Endothelial cell of umbilical vein (primary cell): ENCODE results near the gene OR1N2. TPM values are rescaled to one million over a fixed set of nuclear protein-coding genes. Genes with fewer than 3 reads are reported as not detected.
"Not testable (repeated sequence)": the region's sequence is repeated elsewhere in the genome, so short reads cannot be mapped to it uniquely, and the experiment has no call there.

Experiments used
- BruUV-seq: library from RNA; stranded (reverse); fragments of 400-500 nt; replicated peaks from 2 replicates; lab custom pipeline; 2021; lab: Mats Ljungman, UMichigan
- CTCF ChIA-PET: fragments of 300-600, 350-600 bp; sonication (Branson Sonifier 250); formaldehyde crosslinking; loops from one replicate; lab custom pipeline; 2021; ENCODE audit warnings: antibody characterized with exemption, inconsistent platforms; lab: Charles Lee
- POLR2A ChIA-PET: fragments of 300-600, 350-600 bp; sonication (Branson Sonifier 250); formaldehyde crosslinking; loops from one replicate; lab custom pipeline; 2021; ENCODE audit warnings: antibody characterized with exemption, inconsistent platforms; lab: Charles Lee
- DNase-seq: peaks from one replicate; pipeline ENCODE4 v3.0.0-alpha.2; 2011; ENCODE audit warnings: low read depth, low spot score
- FAIRE-seq: peaks from 2 replicates; lab custom pipeline; 2011; peaks lifted over from hg19 to GRCh38; lab: Jason Lieb, UNC
- H2AFZ ChIP-seq: 2 replicates; pipeline ENCODE4 v1.6.0; 2012; ENCODE audit warnings: low read depth, low read length, control low read depth, inconsistent platforms
- H3K27ac ChIP-seq: 2 replicates; pipeline ENCODE4 v1.5.1; 2011; ENCODE audit warnings: low read depth, mild to moderate bottlenecking, control low read depth, low read length, moderate library complexity; ENCODE audit not compliant: insufficient read depth
- H3K27me3 ChIP-seq, 2 experiments: 2 replicates each; pipeline versions ENCODE4 v1.6.0 to v1.6.1; 2011; ENCODE audit warnings: low read length in 2 of 2, mixed read lengths in 1 of 2; ENCODE audit not compliant: control insufficient read depth in 2 of 2, insufficient read depth in 2 of 2
- H3K36me3 ChIP-seq, 2 experiments: 2 replicates in 1 of 2; 3 replicates in 1 of 2; pipeline ENCODE4 v1.5.1; 2011; ENCODE audit warnings: low read length in 2 of 2, mild to moderate bottlenecking in 1 of 2, moderate library complexity in 1 of 2; ENCODE audit not compliant: control insufficient read depth in 2 of 2, insufficient read depth in 2 of 2; ENCODE audit errors: extremely low read depth in 1 of 2
- H3K4me1 ChIP-seq: 3 replicates; pipeline ENCODE4 v1.5.1; 2011; ENCODE audit warnings: mild to moderate bottlenecking, low read length; ENCODE audit not compliant: control insufficient read depth, insufficient read depth; ENCODE audit errors: extremely low read depth
- H3K4me2 ChIP-seq: 2 replicates; pipeline ENCODE4 v1.6.1; 2011; ENCODE audit warnings: low read length, control low read depth, mixed read lengths; ENCODE audit not compliant: insufficient read depth
- H3K4me3 ChIP-seq, 3 experiments: fragments of 200-600 bp in 1 of 3; sonication (generic), shearing (Covaris generic) in 1 of 3; replicated peaks in 1 of 3; 2 replicates each; pipeline ENCODE4 v1.5.1; 2011 to 2016; ENCODE audit warnings: control low read depth in 3 of 3, low read length in 3 of 3, mild to moderate bottlenecking in 2 of 3, inconsistent platforms in 1 of 3, low read depth in 1 of 3, moderate library complexity in 1 of 3; ENCODE audit not compliant: insufficient read depth in 1 of 3
- H3K79me2 ChIP-seq: 2 replicates; pipeline ENCODE4 v1.6.0; 2012; ENCODE audit warnings: low read length, inconsistent platforms; ENCODE audit not compliant: control insufficient read depth, insufficient read depth
- H3K9ac ChIP-seq: replicated peaks from 2 replicates; pipeline ENCODE3; 2011; ENCODE audit warnings: low read length, control low read depth; ENCODE audit not compliant: insufficient read depth; ENCODE audit errors: extremely low read depth
- H3K9me1 ChIP-seq: replicated peaks from 3 replicates; pipeline ENCODE4 v1.6.0; 2011; ENCODE audit warnings: mild to moderate bottlenecking, low read length; ENCODE audit not compliant: control insufficient read depth, insufficient read depth; ENCODE audit errors: extremely low read depth
- H3K9me3 ChIP-seq: replicated peaks from 2 replicates; pipeline ENCODE4 v1.5.1; 2012; ENCODE audit warnings: low read length, inconsistent platforms; ENCODE audit not compliant: control insufficient read depth, insufficient read depth
- H4K20me1 ChIP-seq: replicated peaks from 2 replicates; pipeline ENCODE3; 2011; ENCODE audit warnings: mild to moderate bottlenecking, low read length; ENCODE audit not compliant: control insufficient read depth, insufficient read depth; ENCODE audit errors: extremely low read depth
- CTCF ChIP-seq, 2 donors: IDR thresholded peaks; 1 replicate in 1 of 2; 2 replicates in 1 of 2; pipeline ENCODE4 v1.5.1; 2011; ENCODE audit warnings: low read length in 2 of 2, mild to moderate bottlenecking in 2 of 2, moderate library complexity in 2 of 2, control low read depth in 1 of 2, inconsistent platforms in 1 of 2, low read depth in 1 of 2; ENCODE audit not compliant: insufficient read depth in 1 of 2; ENCODE audit errors: extremely low read depth in 1 of 2
- EZH2 ChIP-seq: IDR thresholded peaks from 2 replicates; pipeline ENCODE4 v1.6.1; 2012; ENCODE audit warnings: borderline replicate concordance, low read depth, mild to moderate bottlenecking, moderate library complexity, low read length, inconsistent platforms; ENCODE audit not compliant: severe bottlenecking
- FOS ChIP-seq: IDR thresholded peaks from 2 replicates; pipeline ENCODE4 v1.6.1; 2011; ENCODE audit warnings: mild to moderate bottlenecking, low read length, moderate library complexity, borderline replicate concordance; ENCODE audit not compliant: insufficient read depth
- GATA2 ChIP-seq: IDR thresholded peaks from 2 replicates; pipeline ENCODE4 v1.7.0; 2011; ENCODE audit warnings: low read depth, mild to moderate bottlenecking, moderate library complexity, mixed read lengths, low read length; ENCODE audit not compliant: insufficient read length, insufficient read depth
- JUN ChIP-seq: IDR thresholded peaks from 2 replicates; pipeline ENCODE4 v1.6.1; 2011; ENCODE audit warnings: borderline replicate concordance, low read depth; ENCODE audit not compliant: insufficient read length, insufficient read depth
- MYC ChIP-seq: IDR thresholded peaks from one replicate; pipeline ENCODE4 v1.6.1; 2011; ENCODE audit warnings: mild to moderate bottlenecking, low read depth, low read length
- POLR2A ChIP-seq: IDR thresholded peaks from 2 replicates; pipeline ENCODE4 v1.6.1; 2012; ENCODE audit warnings: low read depth, mild to moderate bottlenecking, control low read depth, low read length
- POLR2AphosphoS5 ChIP-seq: IDR thresholded peaks from 2 replicates; pipeline ENCODE4 v1.6.1; 2012; ENCODE audit warnings: low read depth, mild to moderate bottlenecking, control low read depth, low read length, moderate library complexity; ENCODE audit not compliant: insufficient read depth
- dilution Hi-C: fragments of 300-500 bp; cut with MboI; formaldehyde crosslinking; loops from one replicate; pipeline ENCODE4 v1.15.0; 2019; ENCODE audit warnings: low sequenced_read_pairs; ENCODE audit not compliant: extremely low pct_ligation_motif_present
- intact Hi-C: fragments of 100-400 bp; cut with micrococcal nuclease; formaldehyde crosslinking; loops from one replicate; pipeline ENCODE4 v1.10.0; 2022
- polyA plus RNA-seq, 4 experiments: library from polyadenylated mRNA; depleted of rRNA in 3 of 4; stranded (reverse) in 3 of 4; unstranded in 1 of 4; fragments of >200 nt; gene quantifications; 2 replicates each; pipeline versions ENCODE4 v1.2.1 to v1.2.3, GENCODE V29; 2011 to 2012; ENCODE audit warnings: missing spikeins in 1 of 4
- total RNA-seq: library from RNA; stranded (reverse); gene quantifications from 2 replicates; pipeline ENCODE4 v1.2.3, GENCODE V29; 2021
- TF ChIP-seq, protein P1 (sequence below): IDR thresholded peaks from 2 replicates; pipeline ENCODE4 v1.6.1; 2011; ENCODE audit not compliant: insufficient read depth, insufficient read length

The OR1N2 gene
- total and polyA plus RNA-seq, 2 donors (not counting 3 experiments of a cell fraction or from before 2014, with no cell fraction given) = not detected

DNA sequence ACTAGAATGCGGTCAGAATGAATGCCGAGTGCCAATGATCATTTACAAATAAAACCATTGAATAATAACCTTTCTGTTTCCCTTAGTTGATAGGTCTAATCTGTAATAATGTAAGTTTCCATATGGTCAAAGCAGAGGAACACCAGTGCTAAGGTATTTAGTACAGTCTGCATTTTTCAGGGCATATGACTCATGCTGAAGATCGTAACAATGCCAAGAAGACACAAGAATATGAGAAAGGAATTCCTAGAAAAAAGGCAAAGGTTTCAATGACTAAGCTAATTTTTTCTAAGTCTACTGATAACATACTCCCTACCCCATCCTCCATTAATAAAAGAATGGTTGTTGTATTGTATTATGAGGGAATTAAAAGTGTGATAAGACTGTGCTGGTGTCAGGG is 27.4 kb downstream of the OR1N2 start:
- FAIRE-seq = peak; percentile 86
- no peak overlapping the region for H3K27ac ChIP-seq
- intact Hi-C loops = no loop called here
- H3K9me3 ChIP-seq = no peaks in the 10 kb centered on the region
- CTCF ChIA-PET = interaction anchor here (1.3 to 1.4 kb wide), 2 partner anchors 82 to 489 kb away, joined by 3 to 4 read pairs; no protein-coding TSS in a partner anchor
- dilution Hi-C loops = no loop called here
- no peaks in the 10 kb centered on the region for H3K79me2 ChIP-seq
- TF ChIP-seq, protein P1, sequence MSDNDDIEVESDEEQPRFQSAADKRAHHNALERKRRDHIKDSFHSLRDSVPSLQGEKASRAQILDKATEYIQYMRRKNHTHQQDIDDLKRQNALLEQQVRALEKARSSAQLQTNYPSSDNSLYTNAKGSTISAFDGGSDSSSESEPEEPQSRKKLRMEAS = no peak
- peak; percentile 71 for TF ChIP-seq FOS
- TF ChIP-seq EZH2 = no peak
- TF ChIP-seq MYC = no peak
- TF ChIP-seq POLR2AphosphoS5 = no peak
- no peak for TF ChIP-seq POLR2A
- TF ChIP-seq GATA2 = no peak
- TF ChIP-seq JUN = peak; percentile 77
- no peak for TF ChIP-seq CTCF (IDR thresholded peaks at IDR 0.05; ENCODE audit: extremely low read depth in 1 of 2, insufficient read depth in 1 of 2, low read depth in 1 of 2, low read length in 2 of 2)
- POLR2A ChIA-PET = no interaction called here
- H3K9me1 ChIP-seq = no peaks in the 10 kb centered on the region
- DNase-seq = peak; percentile 83
- peaks cover 8% of the 10 kb centered on the region for H3K4me1 ChIP-seq
- no peak overlapping the region for H3K4me3 ChIP-seq
- no peak overlapping the region for H2AFZ ChIP-seq
- H3K36me3 ChIP-seq = no peaks in the 10 kb centered on the region
- H3K4me2 ChIP-seq = peak overlapping the region; percentile 45
- BruUV-seq = no TSS peak
- H4K20me1 ChIP-seq = no peaks in the 10 kb centered on the region
- H3K27me3 ChIP-seq = no peaks in the 10 kb centered on the region
- H3K9ac ChIP-seq = no peak overlapping the region

- H3K9me1 ChIP-seq, H3K79me2 ChIP-seq, H3K27ac ChIP-seq, H3K9ac ChIP-seq, H3K27me3 ChIP-seq, H3K4me3 ChIP-seq, BruUV-seq, H3K36me3 ChIP-seq, H3K9me3 ChIP-seq, H3K4me1 ChIP-seq, FAIRE-seq, H4K20me1 ChIP-seq, H2AFZ ChIP-seq, H3K4me2 ChIP-seq, POLR2A ChIA-PET, DNase-seq, dilution Hi-C loops, intact Hi-C loops: not testable (repeated sequence)
- CTCF ChIA-PET = interaction anchor here (0.8 to 2.0 kb wide), 3 partner anchors 10 to 135 kb away, joined by 3 to 4 read pairs (median 3); no protein-coding TSS in a partner anchor
Observed at GRCh38 chr9:122583284-122583683, 30.4 kb downstream of the OR1N2 start, which contains the start of gene OR1L8. Gene OR1L8, minus strand, starts transcription at chr9:122583384. Its CDS starts 14,907 bp downstream, at chr9:122568477.
